Measurements from ENCODE around the gene LRRC8D.

DNA sequence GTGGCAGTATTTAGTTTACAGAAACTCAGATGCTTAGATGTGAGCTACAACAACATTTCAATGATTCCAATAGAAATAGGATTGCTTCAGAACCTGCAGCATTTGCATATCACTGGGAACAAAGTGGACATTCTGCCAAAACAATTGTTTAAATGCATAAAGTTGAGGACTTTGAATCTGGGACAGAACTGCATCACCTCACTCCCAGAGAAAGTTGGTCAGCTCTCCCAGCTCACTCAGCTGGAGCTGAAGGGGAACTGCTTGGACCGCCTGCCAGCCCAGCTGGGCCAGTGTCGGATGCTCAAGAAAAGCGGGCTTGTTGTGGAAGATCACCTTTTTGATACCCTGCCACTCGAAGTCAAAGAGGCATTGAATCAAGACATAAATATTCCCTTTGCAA lies 114.4 kb downstream of the LRRC8D start:
- TF ChIP-seq, protein P1, sequence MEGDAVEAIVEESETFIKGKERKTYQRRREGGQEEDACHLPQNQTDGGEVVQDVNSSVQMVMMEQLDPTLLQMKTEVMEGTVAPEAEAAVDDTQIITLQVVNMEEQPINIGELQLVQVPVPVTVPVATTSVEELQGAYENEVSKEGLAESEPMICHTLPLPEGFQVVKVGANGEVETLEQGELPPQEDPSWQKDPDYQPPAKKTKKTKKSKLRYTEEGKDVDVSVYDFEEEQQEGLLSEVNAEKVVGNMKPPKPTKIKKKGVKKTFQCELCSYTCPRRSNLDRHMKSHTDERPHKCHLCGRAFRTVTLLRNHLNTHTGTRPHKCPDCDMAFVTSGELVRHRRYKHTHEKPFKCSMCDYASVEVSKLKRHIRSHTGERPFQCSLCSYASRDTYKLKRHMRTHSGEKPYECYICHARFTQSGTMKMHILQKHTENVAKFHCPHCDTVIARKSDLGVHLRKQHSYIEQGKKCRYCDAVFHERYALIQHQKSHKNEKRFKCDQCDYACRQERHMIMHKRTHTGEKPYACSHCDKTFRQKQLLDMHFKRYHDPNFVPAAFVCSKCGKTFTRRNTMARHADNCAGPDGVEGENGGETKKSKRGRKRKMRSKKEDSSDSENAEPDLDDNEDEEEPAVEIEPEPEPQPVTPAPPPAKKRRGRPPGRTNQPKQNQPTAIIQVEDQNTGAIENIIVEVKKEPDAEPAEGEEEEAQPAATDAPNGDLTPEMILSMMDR (conservative IDR thresholded peaks at IDR 0.05; ENCODE audit: low read depth, low read length) = no peak
- TF ChIP-seq EZH2phosphoT487 (IDR thresholded peaks at IDR 0.05; ENCODE audit: borderline replicate concordance, low read length) (no peak), EZH2 (IDR thresholded peaks at IDR 0.05; ENCODE audit: low read length, unreplicated experiment) (no peak)
